ENCODE data around the gene UCK2.

DNA sequence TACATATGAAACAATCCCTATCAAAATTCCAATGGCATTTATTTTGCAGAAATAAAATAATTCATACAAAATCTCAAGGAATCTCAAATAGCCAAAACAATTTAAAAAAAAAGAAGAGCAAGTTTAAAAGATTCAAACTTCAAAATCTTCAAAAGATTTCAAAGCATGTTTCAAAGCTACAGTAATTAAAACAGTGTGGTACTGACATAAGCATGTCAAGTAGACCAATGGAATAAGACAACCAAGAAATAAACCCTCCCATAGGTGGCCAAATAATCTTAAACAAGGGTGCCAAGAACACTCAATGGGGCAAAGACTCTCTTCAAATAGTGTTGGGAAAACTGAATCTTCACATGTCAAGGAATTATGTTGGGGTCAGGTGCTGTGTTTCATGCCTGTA is 28.0 kb upstream of the UCK2 start:
- TF ChIP-seq, protein P1, sequence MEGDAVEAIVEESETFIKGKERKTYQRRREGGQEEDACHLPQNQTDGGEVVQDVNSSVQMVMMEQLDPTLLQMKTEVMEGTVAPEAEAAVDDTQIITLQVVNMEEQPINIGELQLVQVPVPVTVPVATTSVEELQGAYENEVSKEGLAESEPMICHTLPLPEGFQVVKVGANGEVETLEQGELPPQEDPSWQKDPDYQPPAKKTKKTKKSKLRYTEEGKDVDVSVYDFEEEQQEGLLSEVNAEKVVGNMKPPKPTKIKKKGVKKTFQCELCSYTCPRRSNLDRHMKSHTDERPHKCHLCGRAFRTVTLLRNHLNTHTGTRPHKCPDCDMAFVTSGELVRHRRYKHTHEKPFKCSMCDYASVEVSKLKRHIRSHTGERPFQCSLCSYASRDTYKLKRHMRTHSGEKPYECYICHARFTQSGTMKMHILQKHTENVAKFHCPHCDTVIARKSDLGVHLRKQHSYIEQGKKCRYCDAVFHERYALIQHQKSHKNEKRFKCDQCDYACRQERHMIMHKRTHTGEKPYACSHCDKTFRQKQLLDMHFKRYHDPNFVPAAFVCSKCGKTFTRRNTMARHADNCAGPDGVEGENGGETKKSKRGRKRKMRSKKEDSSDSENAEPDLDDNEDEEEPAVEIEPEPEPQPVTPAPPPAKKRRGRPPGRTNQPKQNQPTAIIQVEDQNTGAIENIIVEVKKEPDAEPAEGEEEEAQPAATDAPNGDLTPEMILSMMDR (IDR thresholded peaks at IDR 0.05) = no peak
- no peak for TF ChIP-seq PHF8 (IDR thresholded peaks at IDR 0.05; ENCODE audit: borderline replicate concordance, low read depth)
- TF ChIP-seq MAFK (IDR thresholded peaks at IDR 0.05; ENCODE audit: partially characterized antibody) = no peak
- no peak for TF ChIP-seq GATA3 (IDR thresholded peaks at IDR 0.05; ENCODE audit: borderline replicate concordance)
- no peak for TF ChIP-seq KDM5A (IDR thresholded peaks at IDR 0.05)
- TF ChIP-seq, protein P2, sequence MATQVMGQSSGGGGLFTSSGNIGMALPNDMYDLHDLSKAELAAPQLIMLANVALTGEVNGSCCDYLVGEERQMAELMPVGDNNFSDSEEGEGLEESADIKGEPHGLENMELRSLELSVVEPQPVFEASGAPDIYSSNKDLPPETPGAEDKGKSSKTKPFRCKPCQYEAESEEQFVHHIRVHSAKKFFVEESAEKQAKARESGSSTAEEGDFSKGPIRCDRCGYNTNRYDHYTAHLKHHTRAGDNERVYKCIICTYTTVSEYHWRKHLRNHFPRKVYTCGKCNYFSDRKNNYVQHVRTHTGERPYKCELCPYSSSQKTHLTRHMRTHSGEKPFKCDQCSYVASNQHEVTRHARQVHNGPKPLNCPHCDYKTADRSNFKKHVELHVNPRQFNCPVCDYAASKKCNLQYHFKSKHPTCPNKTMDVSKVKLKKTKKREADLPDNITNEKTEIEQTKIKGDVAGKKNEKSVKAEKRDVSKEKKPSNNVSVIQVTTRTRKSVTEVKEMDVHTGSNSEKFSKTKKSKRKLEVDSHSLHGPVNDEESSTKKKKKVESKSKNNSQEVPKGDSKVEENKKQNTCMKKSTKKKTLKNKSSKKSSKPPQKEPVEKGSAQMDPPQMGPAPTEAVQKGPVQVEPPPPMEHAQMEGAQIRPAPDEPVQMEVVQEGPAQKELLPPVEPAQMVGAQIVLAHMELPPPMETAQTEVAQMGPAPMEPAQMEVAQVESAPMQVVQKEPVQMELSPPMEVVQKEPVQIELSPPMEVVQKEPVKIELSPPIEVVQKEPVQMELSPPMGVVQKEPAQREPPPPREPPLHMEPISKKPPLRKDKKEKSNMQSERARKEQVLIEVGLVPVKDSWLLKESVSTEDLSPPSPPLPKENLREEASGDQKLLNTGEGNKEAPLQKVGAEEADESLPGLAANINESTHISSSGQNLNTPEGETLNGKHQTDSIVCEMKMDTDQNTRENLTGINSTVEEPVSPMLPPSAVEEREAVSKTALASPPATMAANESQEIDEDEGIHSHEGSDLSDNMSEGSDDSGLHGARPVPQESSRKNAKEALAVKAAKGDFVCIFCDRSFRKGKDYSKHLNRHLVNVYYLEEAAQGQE (IDR thresholded peaks at IDR 0.05) = no peak
- TF ChIP-seq HEYL (CRISPR knock-in tag; IDR thresholded peaks at IDR 0.05) = no peak
- no peak for TF ChIP-seq BHLHE40 (IDR thresholded peaks at IDR 0.05; ENCODE audit: low read depth, low read length)
- TF ChIP-seq CHD2 (IDR thresholded peaks at IDR 0.05; ENCODE audit: low read length, partially characterized antibody) = no peak
- TF ChIP-seq, protein P3, sequence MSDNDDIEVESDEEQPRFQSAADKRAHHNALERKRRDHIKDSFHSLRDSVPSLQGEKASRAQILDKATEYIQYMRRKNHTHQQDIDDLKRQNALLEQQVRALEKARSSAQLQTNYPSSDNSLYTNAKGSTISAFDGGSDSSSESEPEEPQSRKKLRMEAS (IDR thresholded peaks at IDR 0.05) = no peak
- no peak for TF ChIP-seq CEBPB (IDR thresholded peaks at IDR 0.05)
- no peak for TF ChIP-seq RNF2 (IDR thresholded peaks at IDR 0.05; ENCODE audit: borderline replicate concordance, low read depth)
- no peak for TF ChIP-seq ZC3H11A (IDR thresholded peaks at IDR 0.05)
- TF ChIP-seq POLR2A (IDR thresholded peaks at IDR 0.05; ENCODE audit: low read length) = no peak

Data from A549 (cell line).